Sigmoid colon (tissue), 7 donors: ENCODE data around the gene TSPAN14. TPM values are rescaled to one million over a fixed set of nuclear protein-coding genes. Genes with fewer than 3 reads are reported as not detected.

Experiments
- DNase-seq: peaks from one replicate; pipeline ENCODE4 v3.0.0-alpha.2; 2019
- H3K27ac ChIP-seq, 4 donors: fragments of 200-600 bp; sonication (generic); one replicate each; pipeline ENCODE4 v1.5.1; 2016 to 2019; ENCODE audit warnings: mild to moderate bottlenecking in 1 of 4
- H3K27me3 ChIP-seq, 3 donors: fragments of 200-600 bp; sonication (generic); one replicate each; pipeline ENCODE4 v1.5.1; 2019; ENCODE audit warnings: mild to moderate bottlenecking in 1 of 3
- H3K36me3 ChIP-seq, 4 donors: fragments of 200-600 bp; sonication (generic); one replicate each; pipeline ENCODE4 v1.5.1; 2016 to 2019
- H3K4me1 ChIP-seq, 4 donors: fragments of 200-600 bp; sonication (generic); one replicate each; pipeline ENCODE4 v1.5.1; 2017 to 2019
- H3K4me3 ChIP-seq, 4 donors: fragments of 200-600 bp; sonication (generic); one replicate each; pipeline ENCODE4 v1.5.1; 2017 to 2019; ENCODE audit warnings: mild to moderate bottlenecking in 2 of 4, moderate library complexity in 1 of 4
- H3K9me3 ChIP-seq, 4 donors: fragments of 200-600 bp in 3 of 4; sonication (generic) in 3 of 4; one replicate each; pipeline versions ENCODE4 v1.5.1 to v1.6.1; 2013 to 2019
- EP300 ChIP-seq, 4 donors: sonication (generic); formaldehyde crosslinking; IDR thresholded peaks; one replicate each; pipeline ENCODE4 v1.6.1; 2017; ENCODE audit warnings: antibody characterized with exemption in 4 of 4
- POLR2A ChIP-seq, 2 donors: fragments of 450-650 bp; IDR thresholded peaks; one replicate each; pipeline ENCODE4 v1.6.1; 2016; ENCODE audit warnings: antibody characterized with exemption in 2 of 2, mild to moderate bottlenecking in 2 of 2, moderate library complexity in 2 of 2
- POLR2AphosphoS5 ChIP-seq, 4 donors: sonication (generic); formaldehyde crosslinking; IDR thresholded peaks; one replicate each; pipeline ENCODE4 v1.6.1; 2017; ENCODE audit warnings: antibody characterized with exemption in 4 of 4
- WGBS, 2 donors: extraction: QIAGEN DNeasy Blood & Tissue Kit; methylation state at CpG; one replicate each; pipeline ENCODE4 v1.1.7; 2013; 5-methylcytosine and 5-hydroxymethylcytosine counted together
- intact Hi-C: fragments of 100-400 bp; cut with DNase I; formaldehyde crosslinking; loops from one replicate; pipeline ENCODE4 v1.15.1; 2023
- polyA plus RNA-seq, 3 donors: library from polyadenylated mRNA; stranded (reverse); fragments of 200-250 nt; gene quantifications; one replicate each; pipeline ENCODE4 v1.2.3, GENCODE V29; 2013
- total RNA-seq, 4 donors: library from RNA; depleted of rRNA; stranded (reverse); fragments of >200 nt; gene quantifications; one replicate each; pipeline ENCODE4 v1.1.0, GENCODE V29; 2016
- TF ChIP-seq, protein P1 (sequence below), 4 experiments: fragments of 450-650 bp in 3 of 4; fragments of 200-600 bp in 1 of 4; IDR thresholded peaks; one replicate each; pipeline ENCODE4 v1.5.1; 2016 to 2019; ENCODE audit warnings: antibody characterized with exemption in 4 of 4, mild to moderate bottlenecking in 3 of 4, moderate library complexity in 2 of 4
- donor health status: healthy with polysubstance abuse.
- donor health status: Bipolar disorder and iron deficiency.
- donor health status: healthy.

Gene TSPAN14
- total and polyA plus RNA-seq, 7 donors: 12.0 to 67.3 (median 23.5) TPM

DNA sequence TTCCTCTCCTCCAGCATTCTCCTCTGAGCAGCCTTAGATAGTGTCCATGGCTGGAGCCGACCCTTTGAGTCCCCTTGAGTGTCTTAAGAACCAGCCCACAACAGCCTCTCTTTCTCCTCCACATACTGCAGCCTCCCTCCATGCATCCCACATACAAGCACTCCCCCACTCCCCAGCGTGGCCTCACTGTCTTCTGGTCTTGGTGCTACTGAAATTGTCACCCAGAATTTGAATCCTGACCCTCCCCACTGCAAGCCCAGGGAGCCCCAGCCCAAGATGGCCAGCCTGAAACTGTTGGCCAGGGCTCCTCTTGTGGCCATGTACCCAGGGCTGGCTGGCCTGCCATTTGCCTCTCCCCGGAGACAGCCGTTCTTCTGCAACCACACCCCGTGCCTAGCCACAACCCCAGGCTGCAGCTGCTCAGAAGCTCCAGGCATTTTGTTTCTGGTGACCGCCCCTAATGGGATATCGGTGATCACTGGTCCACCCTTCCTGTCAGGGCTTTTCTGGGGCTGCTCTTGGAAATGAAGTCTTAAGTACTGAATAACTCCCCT lies 64.8 kb downstream of the TSPAN14 start:
- Histone ChIP-seq H3K4me1 (no peaks in the 10 kb centered on the region), H3K27me3 (no peaks in the 10 kb centered on the region), H3K27ac (no peak overlapping the region), H3K4me3 (no peak overlapping the region), H3K9me3 (no peaks in the 10 kb centered on the region), H3K36me3 (peaks cover 7 to 66% (median 37%) of the 10 kb centered on the region in 4 donors)
- intact Hi-C loops: no loop called here
- TF ChIP-seq EP300 (IDR thresholded peaks at IDR 0.05) (no peak), POLR2A (IDR thresholded peaks at IDR 0.05) (no peak)
- DNase-seq: peak; percentile 42
- WGBS, 2 donors: 76 to 78% methylated on average over 7 of the region's 7 CpGs

DNA sequence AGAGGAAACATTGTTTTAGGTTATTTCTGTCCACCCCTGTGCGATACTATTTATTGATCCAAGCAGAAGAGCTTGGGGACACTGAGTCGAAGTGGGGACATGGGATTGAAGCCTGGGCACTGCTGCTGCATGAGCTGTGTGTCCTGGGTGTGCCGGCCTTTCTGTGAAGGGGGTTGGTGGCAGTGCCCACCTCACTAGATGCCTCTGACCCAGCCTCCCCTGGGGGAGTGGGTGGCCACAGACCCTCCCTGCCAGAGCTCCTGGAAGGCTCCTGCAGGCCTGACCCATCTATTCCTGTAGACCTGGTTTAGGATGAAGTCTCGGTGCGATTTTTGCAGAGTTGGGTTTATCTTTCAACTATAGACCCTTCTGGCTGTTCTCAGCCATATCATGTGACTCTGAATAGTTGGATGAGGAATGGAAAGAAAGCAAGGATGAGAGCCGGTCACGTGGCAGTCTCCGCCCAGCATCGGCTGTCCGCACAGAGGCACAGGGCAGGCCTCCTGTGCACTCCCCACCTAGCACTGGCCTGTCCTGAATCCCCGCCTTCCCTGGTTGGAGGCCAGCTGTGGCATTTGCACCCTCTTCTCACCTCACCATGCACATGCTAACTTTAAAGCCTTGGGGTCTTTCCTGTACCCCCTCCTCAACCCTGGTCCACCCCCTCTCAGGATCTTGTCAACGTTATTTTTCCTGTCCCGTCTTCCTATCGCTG lies 66.0 kb downstream of the TSPAN14 start:
- Histone ChIP-seq H3K9me3 (no peaks in the 10 kb centered on the region), H3K36me3 (peaks cover 7 to 54% (median 31%) of the 10 kb centered on the region in 4 donors), H3K27ac (no peak overlapping the region), H3K4me3 (no peak overlapping the region), H3K4me1 (no peaks in the 10 kb centered on the region), H3K27me3 (no peaks in the 10 kb centered on the region)
- intact Hi-C loops: no loop called here
- no peak for TF ChIP-seq POLR2A (IDR thresholded peaks at IDR 0.05)
- 88 to 95% methylated on average over 14 of the region's 14 CpGs for WGBS, 2 donors
- peak; percentile 56 for DNase-seq

DNA sequence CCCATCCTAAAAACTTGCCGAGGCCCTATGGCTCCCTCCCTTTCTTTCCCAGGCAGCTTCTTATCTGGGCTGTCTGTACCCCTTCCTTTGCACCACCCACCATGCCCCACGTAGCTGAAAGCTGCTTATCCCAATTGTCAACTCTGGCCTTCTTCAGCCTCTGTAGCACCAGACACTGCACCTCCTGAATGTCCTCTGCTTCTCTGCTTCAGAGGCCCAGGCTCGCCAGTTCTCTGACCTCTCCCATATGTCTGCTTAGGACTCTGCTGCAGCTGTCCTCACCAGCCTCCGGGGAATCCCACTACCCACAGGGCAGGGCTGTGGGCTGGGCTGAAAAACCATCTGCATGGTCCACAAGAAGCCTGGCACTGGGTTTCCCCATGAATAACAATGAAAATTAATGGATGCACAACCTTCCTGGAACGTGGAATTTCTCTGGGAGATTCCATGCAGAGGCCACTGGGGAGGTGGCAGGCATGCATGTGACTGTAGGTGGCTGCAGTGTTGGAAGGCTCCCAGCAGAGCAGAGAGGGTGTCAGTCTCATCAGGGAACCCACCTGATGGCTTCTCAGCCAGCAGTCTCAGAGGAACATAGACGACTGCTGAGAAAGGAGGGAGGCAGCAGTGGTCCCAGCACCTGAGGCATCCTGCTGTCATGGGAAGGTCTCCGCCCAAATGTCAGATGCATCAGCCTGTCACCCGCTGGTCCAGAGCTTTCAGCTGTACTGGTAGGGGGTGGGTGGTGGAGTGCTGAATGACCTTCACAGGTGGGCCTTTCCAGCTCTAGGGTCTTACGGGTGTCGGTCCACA lies 66.8 kb downstream of the TSPAN14 start:
- H3K4me3 ChIP-seq: no peak overlapping the region
- no peak for TF ChIP-seq EP300 (IDR thresholded peaks at IDR 0.05)
- no peak for TF ChIP-seq POLR2AphosphoS5 (IDR thresholded peaks at IDR 0.05)
- TF ChIP-seq, protein P1, sequence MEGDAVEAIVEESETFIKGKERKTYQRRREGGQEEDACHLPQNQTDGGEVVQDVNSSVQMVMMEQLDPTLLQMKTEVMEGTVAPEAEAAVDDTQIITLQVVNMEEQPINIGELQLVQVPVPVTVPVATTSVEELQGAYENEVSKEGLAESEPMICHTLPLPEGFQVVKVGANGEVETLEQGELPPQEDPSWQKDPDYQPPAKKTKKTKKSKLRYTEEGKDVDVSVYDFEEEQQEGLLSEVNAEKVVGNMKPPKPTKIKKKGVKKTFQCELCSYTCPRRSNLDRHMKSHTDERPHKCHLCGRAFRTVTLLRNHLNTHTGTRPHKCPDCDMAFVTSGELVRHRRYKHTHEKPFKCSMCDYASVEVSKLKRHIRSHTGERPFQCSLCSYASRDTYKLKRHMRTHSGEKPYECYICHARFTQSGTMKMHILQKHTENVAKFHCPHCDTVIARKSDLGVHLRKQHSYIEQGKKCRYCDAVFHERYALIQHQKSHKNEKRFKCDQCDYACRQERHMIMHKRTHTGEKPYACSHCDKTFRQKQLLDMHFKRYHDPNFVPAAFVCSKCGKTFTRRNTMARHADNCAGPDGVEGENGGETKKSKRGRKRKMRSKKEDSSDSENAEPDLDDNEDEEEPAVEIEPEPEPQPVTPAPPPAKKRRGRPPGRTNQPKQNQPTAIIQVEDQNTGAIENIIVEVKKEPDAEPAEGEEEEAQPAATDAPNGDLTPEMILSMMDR (IDR thresholded peaks at IDR 0.05): no peak
- TF ChIP-seq POLR2A (IDR thresholded peaks at IDR 0.05): no peak
- peaks cover 7 to 48% (median 26%) of the 10 kb centered on the region in 4 donors for H3K36me3 ChIP-seq
- intact Hi-C loops: no loop called here
- peak; percentile 48 for DNase-seq
- H3K27ac ChIP-seq: no peak overlapping the region
- H3K4me1 ChIP-seq: no peaks in the 10 kb centered on the region
- H3K9me3 ChIP-seq: no peaks in the 10 kb centered on the region
- WGBS, 2 donors: 87 to 89% methylated on average over 10 of the region's 10 CpGs
- H3K27me3 ChIP-seq: no peaks in the 10 kb centered on the region

DNA sequence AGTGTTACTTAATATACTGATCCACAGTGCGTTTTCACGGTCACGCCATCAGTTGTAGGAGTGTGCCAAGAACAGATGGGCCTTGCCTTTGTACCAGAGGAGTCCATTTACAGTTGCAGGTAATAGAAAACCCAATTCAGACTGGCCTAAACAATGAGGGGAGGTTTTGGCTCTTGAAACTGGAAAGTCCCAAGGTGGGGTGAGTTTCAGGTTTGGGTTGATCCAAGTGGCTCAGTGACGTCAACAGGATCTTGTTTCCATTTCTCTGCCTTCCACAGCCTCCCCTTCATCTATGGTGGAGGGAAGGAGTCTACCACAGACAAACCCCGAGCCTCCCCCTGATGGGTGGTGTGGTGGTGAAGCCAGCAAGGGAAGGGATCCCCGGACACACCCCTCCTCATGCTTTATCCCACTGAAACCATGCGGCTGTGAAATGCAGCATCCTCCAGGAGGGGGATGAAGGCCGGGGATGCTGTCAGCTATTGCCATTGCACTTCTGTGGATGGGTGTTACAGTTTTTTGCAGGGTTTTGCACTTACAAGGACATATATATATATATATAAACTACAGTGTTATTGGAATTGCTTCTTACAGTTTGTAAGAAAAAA lies 68.8 kb downstream of the TSPAN14 start:
- H3K27me3 ChIP-seq: no peaks in the 10 kb centered on the region
- no peak overlapping the region for H3K4me3 ChIP-seq
- H3K4me1 ChIP-seq: no peaks in the 10 kb centered on the region
- DNase-seq: no peak
- peaks cover 0 to 28% (median 11%) of the 10 kb centered on the region in 4 donors for H3K36me3 ChIP-seq
- TF ChIP-seq POLR2AphosphoS5 (IDR thresholded peaks at IDR 0.05): no peak
- no peak for TF ChIP-seq EP300 (IDR thresholded peaks at IDR 0.05)
- TF ChIP-seq POLR2A (IDR thresholded peaks at IDR 0.05): no peak
- TF ChIP-seq, protein P1 (IDR thresholded peaks at IDR 0.05): no peak
- H3K27ac ChIP-seq: no peak overlapping the region
- WGBS, 2 donors: 71 to 82% methylated on average over 8 of the region's 8 CpGs
- no peaks in the 10 kb centered on the region for H3K9me3 ChIP-seq
- intact Hi-C loops: no loop called here

DNA sequence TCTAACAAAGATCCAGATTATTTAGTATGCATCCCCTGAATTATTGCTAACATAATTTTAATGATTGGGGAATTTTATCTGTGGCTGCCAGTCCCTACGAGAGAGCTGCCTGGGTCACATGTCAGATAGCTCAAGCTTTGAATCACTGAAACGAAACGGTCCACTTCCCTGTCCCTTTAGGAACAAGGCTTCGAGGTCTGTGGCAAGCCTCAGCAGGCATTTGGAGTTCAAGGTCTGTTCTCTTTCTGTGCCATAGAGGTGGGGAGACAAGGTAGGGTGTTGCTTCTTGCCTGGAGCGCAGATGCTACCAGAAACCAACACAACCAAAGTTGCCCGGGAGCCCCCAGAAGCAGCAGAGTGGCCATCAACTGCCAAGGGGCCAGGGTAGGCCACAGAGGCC lies 69.7 kb downstream of the TSPAN14 start:
- no peak for DNase-seq
- Histone ChIP-seq H3K36me3 (peaks cover 0 to 19% (median 4%) of the 10 kb centered on the region in 4 donors), H3K9me3 (no peaks in the 10 kb centered on the region), H3K27me3 (no peaks in the 10 kb centered on the region), H3K4me1 (no peaks in the 10 kb centered on the region), H3K4me3 (no peak overlapping the region), H3K27ac (no peak overlapping the region)
- TF ChIP-seq, protein P1 (IDR thresholded peaks at IDR 0.05): no peak
- intact Hi-C loops: no loop called here
- 60 to 64% methylated on average over 6 of the region's 6 CpGs for WGBS, 2 donors
